ENCODE results near the gene SF3B2.
"Not testable (repeated sequence)": the region's sequence is repeated elsewhere in the genome, so short reads cannot be mapped to it uniquely, and the experiment has no call there.

Gene SF3B2

DNA sequence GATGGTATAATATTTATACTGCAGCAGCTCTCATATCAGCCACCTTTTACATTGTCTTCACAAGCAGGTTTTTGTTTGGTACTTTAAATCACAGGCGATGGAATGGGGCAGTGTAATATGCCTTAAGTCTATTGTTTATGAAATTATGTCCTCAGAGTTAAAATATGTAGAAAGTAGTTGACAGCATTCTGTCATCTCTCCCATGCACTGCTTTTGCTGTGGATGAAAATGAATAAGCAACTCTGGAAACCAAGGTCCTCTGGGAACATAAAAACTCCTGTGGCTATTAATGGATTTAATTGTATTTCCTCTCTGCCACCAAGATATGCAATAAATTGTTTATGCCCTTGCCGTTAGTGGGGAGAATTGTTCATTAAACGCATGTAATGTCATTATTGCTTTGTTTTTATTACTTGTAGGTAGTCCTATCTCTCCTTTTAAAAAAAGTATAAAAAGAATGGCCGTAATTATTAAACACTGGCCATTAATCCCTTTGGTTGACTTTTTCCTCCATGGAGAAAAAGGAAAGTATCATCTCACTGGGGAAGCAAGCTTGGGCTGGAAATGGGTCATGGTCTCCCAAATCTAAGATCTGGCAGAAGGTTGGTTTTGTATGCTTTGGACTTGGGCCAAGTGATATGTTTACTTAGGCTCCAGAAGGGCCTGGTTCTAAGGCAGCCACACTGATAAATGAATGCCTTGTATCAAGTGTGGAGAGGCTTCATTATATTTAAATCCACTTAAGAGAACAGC, 31.0 kb downstream of the SF3B2 start:
- DNase-seq (ENCODE audit: low read depth): no peak
- no peak for TF ChIP-seq CTCF (IDR thresholded peaks at IDR 0.05; ENCODE audit: low read depth, low read length, missing control alignments)
- H3K4me3 ChIP-seq (ENCODE audit: low read depth, low read length): no peak overlapping the region

GRCh38 chr11:66083767-66084166, 31.6 kb downstream of the SF3B2 start:
- DNase-seq (ENCODE audit: low read depth): no peak
- no peak for TF ChIP-seq CTCF (IDR thresholded peaks at IDR 0.05; ENCODE audit: low read depth, low read length, missing control alignments)
- H3K4me3 ChIP-seq (ENCODE audit: low read depth, low read length): no peak overlapping the region

DNA sequence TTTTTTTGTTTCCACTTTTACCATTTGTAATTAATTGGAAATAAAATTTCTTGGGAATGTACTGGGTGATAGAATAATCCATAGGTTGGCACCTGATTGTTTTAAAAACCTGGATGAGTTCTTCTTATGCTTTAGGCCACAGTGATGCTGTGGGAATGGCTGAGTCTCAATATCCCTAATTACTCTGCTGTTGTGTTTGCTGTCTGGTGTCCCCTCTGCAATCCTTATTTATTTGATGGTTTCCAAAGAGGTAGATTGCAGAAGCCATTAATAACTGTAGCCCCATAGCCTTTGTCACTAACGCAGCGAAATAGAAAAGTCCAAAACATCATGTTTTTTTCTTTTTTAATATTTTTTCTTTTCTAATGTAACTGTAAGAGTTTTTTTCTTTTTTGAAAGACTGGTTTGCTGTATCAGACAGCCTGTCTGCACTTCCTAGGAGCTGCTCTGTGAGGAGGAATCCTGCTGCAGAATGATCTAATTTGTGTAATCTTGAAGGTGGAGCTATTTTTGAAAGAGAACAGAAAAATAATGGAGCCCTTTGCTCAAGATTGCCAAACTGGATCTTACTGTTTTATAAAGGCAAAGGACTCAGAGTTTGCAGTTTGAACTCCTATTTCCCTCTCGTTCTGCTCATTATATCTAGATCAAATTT, 32.8 kb downstream of the SF3B2 start:
- DNase-seq (ENCODE audit: low read depth): no peak
- no peak for TF ChIP-seq CTCF (IDR thresholded peaks at IDR 0.05; ENCODE audit: low read depth, low read length, missing control alignments)
- no peak overlapping the region for H3K4me3 ChIP-seq (ENCODE audit: low read depth, low read length)

DNA sequence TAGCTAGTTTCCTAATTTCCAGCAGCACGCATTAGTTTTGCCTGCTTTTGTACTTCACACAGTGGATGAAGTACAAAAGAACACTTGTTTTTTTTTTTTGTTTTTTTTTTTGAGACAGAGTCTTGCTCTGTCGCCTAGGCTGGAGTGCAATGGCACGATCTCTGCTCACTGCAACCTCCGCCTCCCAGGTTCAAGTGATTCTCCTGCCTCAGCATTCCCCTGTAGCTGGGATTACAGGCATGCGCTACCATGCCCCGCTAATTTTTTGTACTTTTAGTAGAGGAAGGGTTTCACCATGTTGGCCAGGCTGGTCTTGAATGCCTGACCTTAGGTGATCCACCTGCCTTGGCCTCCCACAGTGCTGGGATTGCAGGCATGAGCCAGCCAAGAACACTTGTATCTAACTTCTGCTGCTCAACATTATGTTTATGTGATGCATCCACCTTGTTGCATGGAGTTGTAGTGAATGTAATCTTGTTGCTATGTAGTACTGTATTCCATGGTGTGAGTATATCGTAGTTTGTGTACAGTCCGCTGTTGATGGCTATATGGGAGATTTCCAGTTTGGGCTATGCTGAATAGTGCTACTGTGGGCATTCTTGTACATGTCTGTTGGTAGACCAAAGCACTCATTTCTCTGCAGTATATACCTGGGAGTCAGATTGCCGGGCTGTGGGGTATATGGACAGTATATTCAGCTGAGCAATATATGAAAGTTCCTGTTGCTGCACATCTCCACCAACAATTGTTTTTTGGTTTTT, 35.2 kb downstream of the SF3B2 start:
- TF ChIP-seq CTCF (IDR thresholded peaks at IDR 0.05; ENCODE audit: low read depth, low read length, missing control alignments): no peak
- no peak for DNase-seq (ENCODE audit: low read depth)
- H3K4me3 ChIP-seq (ENCODE audit: low read depth, low read length): no peak overlapping the region

DNA sequence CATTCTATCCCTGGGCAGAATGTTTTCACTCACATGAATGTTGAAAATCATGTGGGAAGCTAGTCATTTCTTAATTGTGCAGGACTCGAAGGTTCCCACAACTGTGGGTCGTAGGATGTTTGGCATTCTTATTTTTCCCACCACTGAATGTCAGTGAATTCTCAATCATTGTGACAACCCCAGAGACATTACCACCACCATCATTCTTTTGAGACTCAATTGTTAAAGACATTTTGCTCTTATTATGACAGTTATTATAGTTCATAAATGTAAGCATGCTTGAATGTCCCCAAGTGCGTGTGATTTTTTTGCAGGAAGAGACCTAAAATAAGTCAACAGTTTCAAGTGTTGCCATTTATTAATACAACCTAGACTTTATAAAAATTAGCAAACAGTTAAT, 36.9 kb downstream of the SF3B2 start:
- no peak overlapping the region for H3K4me3 ChIP-seq (ENCODE audit: low read depth, low read length)
- TF ChIP-seq CTCF (IDR thresholded peaks at IDR 0.05; ENCODE audit: low read depth, low read length, missing control alignments): no peak
- no peak for DNase-seq (ENCODE audit: low read depth)

DNA sequence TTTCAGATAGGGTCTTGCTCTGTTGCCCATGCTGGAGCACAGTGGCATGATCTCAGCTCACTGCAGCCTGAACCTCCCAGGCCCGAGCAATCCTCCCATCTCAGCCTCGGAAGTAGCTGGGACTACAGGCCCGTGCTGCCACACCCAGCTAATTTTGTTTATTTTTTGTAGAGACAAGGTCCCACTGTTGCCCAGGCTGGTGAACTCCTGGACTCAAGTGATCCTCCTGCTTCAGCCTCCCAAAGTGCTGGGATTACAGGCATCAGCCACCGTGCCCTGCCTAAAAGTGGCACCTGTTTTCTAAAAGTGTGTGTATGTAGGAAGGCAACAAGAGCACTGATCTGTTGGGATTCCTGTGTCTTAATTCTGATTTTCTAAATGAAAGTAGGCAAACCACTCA, 38.1 kb downstream of the SF3B2 start:
- DNase-seq (ENCODE audit: low read depth): no peak
- no peak for TF ChIP-seq CTCF (IDR thresholded peaks at IDR 0.05; ENCODE audit: low read depth, low read length, missing control alignments)

DNA sequence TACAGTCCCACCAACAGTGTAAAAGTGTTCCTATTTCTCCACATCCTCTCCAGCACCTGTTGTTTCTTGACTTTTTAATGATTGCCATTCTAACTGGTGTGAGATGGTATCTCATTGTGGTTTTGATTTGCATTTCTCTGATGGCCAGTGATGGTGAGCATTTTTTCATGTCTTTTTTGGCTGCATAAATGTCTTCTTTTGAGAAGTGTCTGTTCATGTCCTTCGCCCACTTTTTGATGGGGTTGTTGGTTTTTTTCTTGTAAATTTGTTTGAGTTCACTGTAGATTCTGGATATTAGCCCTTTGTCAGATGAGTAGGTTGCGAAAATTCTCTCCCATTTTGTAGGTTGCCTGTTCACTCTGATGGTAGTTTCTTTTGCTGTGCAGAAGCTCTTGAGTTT, 40.0 kb downstream of the SF3B2 start:
- H3K4me3 ChIP-seq (ENCODE audit: low read depth, low read length); DNase-seq (ENCODE audit: low read depth): not testable (repeated sequence)

More for the DNA sequence above, 38.1 kb downstream of the SF3B2 start:
- no peak overlapping the region for H3K4me3 ChIP-seq (ENCODE audit: low read depth, low read length)

DNA sequence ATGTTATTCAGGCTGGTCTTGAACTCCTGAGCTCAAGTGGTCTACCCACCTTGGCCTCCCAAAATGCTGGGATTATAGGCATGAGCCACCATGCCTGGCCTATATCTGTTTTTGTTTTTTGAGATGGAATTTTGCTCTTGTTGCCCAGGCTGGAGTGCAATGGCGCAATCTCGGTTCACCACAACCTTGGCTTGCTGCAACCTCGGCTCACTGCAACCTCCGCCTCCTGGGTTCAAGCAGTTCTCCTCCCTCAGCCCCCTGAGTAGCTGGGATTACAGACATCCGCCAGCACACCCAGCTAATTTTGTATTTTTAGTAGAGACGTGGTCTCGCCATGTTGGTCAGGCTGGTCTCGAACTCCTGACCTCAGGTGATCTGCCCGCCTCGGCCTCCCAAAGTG, 47.6 kb downstream of the SF3B2 start:
- DNase-seq (ENCODE audit: low read depth); H3K4me3 ChIP-seq (ENCODE audit: low read depth, low read length): not testable (repeated sequence)
